Measurements from ENCODE around the gene TP53RK.
"Not testable (repeated sequence)": the region's sequence is repeated elsewhere in the genome, so short reads cannot be mapped to it uniquely, and the experiment has no call there.

The TP53RK gene

DNA sequence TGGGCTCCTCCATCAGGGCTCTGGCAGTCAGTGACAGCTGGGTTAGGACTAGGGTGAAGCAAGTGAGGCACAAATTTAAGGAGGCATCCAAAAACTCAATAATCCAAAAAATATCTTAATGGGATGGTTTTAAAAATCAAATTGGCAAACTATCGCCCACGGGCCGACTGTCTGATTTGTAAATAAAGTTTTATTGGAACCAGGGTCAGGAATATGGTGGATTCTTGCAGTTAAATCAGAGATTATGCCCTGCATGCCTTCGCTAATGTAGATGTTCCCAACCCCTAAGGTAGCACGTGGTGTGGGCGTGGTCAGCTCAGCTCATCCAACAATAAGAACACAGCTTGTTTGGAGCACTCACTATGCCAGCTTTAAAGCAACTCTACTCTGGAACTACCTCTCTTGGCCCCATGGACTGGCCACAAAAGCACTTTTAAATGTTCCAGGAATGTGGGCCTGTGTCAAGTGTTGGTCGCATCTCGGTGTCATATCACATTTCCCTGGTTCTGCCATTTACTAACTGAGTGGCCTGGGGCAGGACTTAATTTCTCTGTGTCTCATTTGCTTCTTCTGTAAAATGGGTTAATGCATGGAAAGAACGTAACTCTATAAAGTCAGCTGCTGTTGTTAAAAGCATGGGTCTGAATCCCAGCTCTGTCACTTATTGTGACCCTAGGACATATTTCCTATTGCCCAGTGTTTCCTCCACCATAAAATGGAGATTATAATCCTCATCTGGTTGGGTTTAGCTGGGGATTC is 7.0 kb downstream of the TP53RK start:
- no peak for DNase-seq

- DNase-seq, result peak; percentile 75
These were observed 8.0 kb downstream of the TP53RK start for GRCh38 chr20:46681032-46681854.

- DNase-seq, result no peak
These were observed 8.6 kb downstream of the TP53RK start for GRCh38 chr20:46680684-46681031.

GRCh38 chr20:46678516-46678915 is 10.7 kb downstream of the TP53RK start:
- DNase-seq, result no peak

GRCh38 chr20:46677608-46678007 is 11.6 kb downstream of the TP53RK start:
- DNase-seq, result no peak

DNA sequence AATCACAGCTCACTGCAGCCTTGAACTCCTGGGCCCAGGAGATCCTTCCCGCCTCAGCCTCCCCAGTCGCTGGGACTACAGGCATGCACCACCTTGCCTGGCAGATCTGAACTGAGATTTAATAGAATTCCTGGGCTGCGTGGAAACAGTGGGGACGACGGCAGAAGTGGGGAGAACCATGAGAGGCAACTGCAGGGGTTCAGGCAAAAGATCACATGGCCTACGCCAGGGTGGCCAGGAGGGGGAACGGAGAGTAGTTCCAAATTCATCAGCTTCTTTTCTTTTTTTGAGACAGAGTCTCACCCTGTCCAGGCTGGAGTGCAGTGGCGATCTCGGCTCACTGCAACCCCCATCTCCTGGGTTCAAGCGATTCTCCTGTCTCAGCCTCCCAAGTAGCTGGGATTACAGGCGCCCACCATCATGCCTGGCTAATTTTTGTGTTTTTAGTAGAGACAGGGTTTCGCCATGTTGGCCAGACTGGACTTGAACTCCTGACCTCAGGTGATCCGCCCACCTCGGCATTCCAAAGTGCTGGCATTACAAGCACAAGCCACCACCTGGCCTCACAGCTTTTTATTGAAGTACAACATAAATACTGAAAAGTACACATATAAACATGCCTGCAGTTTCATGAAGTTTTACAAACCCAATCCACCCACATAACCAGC is 12.5 kb downstream of the TP53RK start:
- not testable (repeated sequence) for DNase-seq

DNA sequence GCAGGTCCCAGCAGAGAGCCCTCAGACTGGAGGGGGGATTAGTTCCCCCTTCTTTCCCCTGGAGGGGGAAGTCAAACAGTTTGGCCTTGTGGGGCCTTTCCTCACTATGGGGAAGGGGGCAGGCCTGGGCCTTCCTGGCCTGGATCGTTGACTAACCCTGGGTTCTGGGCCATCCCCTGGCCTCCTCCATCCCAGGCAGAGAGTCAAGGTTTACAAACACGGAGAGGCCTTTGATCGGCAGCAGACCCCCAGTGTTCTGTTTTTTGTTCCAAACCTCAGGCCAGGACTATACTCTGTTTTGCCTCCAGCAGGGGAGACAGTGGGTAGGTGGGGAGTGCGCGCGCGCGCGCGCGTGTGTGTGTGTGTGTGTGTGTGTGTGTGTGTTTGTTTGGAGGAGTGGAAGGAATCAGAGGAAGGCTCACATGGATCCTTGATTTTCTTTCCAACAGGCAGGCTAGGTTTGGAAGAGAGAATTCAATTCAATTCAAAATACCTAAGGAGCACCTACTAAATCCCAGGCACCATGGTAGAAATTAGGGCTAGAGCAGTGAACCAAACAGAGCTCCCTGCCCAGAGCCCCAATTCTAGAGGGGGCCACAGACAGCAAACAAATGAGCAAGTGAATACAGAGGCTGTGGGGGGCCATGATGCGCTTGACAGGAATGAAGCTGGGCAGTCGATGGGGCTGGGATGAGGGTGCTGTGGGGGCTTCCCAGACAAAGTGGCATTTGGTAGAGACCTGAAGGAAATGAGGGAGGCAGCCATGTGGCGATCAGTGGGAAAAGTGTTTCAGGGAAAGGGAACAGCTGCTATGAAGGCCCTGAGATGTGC is 14.8 kb downstream of the TP53RK start:
- DNase-seq, result no peak

GRCh38 chr20:46673394-46674252 is 15.6 kb downstream of the TP53RK start:
- DNase-seq, result no peak

DNA sequence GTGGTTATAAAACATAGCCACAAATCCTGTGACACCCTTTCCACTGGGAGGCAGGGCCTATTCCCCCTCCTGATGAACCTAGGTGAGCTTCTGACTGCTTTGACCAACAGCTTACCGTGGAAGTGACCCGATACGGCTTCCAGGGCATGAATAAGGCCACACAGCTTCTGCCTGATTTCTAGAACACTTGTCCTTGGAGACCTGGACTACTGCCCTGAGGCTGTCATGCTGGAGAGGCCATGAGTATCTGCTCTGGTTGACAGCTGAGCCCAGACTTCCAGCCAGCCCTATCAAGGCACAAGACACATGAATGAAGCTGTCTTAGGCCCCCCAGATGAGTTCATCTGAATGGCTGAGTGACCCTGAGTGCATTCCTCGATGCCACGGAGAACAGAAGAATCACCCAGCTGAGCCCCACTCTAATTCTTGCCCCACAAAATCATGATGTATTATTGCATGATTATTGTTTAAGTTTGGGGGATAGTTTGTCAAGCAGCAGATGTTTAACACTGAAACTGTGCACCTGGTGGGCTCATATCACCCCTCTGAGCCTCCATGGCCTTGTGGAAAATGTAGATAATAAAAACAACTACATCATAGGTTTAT is 16.6 kb downstream of the TP53RK start:
- DNase-seq, result no peak

DNA sequence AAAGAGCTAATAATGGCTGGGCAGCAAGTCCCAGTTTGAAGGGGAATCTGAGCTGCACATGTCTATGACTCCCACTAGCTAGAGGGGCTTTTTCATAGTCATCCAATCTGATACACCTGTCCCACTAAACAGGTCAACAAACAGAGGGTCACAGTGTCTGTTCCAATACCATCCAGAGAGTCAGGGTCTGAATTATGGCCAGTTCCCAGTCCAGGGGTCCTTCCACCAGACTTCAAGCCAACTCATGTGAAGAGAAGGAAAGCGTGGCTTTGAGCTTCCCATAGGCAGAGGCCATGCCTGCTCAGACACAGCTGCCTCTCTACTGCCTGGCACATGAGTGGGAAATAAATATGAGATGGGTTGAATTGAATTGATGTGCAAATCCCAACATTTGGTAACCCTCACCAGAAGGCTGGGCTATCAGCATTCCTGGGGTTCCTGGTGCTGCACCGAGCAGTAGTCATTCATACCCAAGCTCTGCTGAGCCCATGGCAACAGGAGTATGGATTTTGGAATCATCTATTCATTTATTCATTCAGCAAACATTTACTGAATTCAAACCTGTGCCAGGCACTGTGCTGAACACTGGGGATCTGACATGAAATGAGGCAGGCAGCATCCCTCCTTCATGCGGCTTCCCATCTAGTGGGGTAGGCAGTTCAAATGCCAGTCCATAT is 17.2 kb downstream of the TP53RK start:
- no peak for DNase-seq

- no peak for DNase-seq
These were observed 18.4 kb downstream of the TP53RK start for GRCh38 chr20:46670585-46671584.

DNA sequence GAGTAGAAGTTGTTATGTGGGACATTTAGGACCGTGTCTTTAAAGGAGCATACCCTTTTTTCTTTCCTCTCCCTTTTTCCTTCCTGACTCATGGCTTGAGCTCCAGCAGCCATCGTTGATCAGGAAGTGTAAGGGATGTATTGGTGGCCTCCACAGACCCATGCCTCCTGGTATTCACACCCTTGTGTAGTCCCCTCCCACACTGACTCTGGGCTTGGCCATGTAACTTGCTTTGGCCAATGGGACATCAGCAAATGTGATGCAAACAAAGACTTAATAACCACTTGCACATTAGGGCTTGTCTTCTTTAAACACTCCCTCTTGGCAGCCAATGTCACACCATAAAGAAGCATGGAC is 19.0 kb downstream of the TP53RK start:
- DNase-seq, result no peak

DNA sequence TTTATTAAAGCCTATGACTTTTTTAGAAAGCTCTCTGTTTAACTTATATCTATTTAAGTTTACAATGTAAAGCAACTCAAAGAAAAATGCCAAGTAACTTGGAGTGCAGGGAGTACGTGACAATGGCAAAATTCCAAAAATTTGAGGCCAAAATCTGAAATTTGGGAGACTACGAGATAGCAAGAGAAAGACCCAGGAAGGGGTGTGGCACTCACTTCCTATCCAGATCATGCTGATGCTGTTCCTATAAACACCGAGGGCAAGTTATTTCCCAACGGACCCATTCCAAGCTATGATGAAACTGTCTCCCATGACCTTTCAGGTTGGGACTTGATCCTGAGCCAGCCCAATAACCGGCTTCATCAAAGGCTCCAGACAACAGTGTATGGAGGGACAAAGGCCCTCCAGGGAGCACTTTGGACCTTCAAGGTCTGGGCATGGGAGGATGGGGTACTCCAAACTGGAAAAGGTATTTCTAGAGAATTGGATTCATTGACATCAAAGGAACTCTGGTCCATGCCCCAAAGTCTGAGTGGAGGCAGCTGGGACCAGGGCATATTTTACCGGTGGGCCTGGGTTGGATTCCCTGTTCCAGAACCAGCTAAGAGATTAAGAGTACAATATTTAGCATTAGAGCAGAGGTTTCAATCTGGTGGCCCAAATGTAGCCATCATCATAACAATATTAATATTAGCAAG is 22.3 kb downstream of the TP53RK start:
- DNase-seq, result no peak

DNA sequence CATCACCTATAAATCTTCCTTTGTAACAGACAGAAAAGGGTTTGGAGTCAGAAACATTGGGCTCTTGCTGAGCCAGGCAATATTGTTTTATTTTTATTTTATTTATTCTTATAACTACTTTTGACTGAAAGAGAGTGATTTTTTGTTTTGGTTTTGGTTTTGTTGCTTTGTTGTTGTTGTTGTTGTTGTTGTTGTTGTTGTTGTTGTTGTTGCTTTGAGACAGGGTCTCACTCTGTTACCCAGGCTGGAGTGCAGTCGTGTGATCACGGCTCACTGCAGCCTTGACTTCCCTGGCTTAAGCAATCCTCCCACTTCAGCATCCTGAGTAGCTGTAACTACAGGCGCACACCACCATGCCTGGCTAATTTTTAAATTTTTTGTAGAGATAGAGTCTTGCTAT is 22.9 kb downstream of the TP53RK start:
- no peak for DNase-seq

- no peak for DNase-seq
These were observed 23.6 kb downstream of the TP53RK start for GRCh38 chr20:46665602-46666001.

DNA sequence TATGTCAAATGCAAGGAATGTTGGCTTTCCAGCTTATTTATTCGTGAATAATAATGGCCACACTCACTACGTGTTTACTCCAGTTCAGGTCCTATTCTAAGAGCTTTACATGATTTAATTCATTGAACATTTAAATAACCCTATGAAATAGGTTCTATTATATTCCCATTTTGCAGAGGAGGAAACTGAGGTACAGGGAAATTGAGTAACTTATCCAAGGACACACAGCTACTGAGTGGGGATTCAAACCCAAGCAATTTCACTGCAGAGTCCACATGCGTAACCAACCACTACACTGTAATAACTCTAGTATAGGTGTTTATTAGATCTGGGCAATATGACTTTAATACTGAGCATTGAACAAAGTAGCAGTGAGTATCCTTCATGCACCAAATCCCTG is 25.7 kb downstream of the TP53RK start:
- DNase-seq, result no peak

- DNase-seq, result no peak
These were observed 27.6 kb downstream of the TP53RK start for GRCh38 chr20:46661659-46662058.

DNA sequence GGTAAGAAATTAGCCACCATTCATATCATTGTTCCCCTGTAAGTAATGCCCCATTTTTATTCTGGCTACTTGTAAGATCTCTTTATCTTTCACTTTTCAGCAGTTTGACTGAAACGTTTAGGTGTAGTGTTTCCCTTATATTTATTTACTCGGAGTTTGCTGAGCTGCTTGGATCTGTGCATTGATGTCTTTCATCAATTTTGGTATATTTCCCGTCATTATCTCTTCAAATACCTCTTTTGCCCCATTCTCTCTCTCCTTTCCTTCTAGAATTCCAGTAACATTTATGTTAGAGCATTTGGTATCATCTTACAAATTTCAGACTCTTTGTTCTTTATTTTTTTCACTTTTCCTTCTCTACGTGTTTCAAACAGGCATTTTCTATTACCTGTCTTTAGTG is 28.8 kb downstream of the TP53RK start:
- DNase-seq, result no peak

- DNase-seq, result no peak
These were observed 31.6 kb downstream of the TP53RK start for GRCh38 chr20:46657618-46658017.

Data from RPMI8226 (cell line).